SK-N-MC (cell line): ENCODE data around the gene MXD1.

Experiments used
- DNase-seq: peaks from one replicate; pipeline ENCODE4 v3.0.0-alpha.2; 2011; ENCODE audit warnings: low read depth, low spot score
- H3K27ac ChIP-seq: fragments of 200-600 bp; sonication (generic); 2 replicates; pipeline ENCODE4 v1.5.1; 2016; ENCODE audit warnings: mixed run types
- H3K36me3 ChIP-seq: fragments of 200-600 bp; sonication (generic); 2 replicates; pipeline ENCODE4 v1.6.1; 2017; ENCODE audit warnings: antibody characterized with exemption, low read length, mixed read lengths; ENCODE audit not compliant: insufficient read depth
- H3K4me3 ChIP-seq: fragments of 200-600 bp; sonication (generic); 2 replicates; pipeline ENCODE4 v1.5.1; 2016
- H3K9ac ChIP-seq: fragments of 200-600 bp; sonication (generic); 2 replicates; pipeline ENCODE4 v1.8.0; 2017; ENCODE audit warnings: mixed run types, mixed read lengths; ENCODE audit not compliant: insufficient read length
- H3K9me3 ChIP-seq: fragments of 200-600 bp; sonication (generic); 2 replicates; pipeline ENCODE4 v1.6.1; 2017; ENCODE audit warnings: low read depth, mild to moderate bottlenecking, antibody characterized with exemption, low read length, moderate library complexity, mixed read lengths
- EZH2 ChIP-seq: fragments of 200-600 bp; sonication (generic); IDR thresholded peaks from one replicate; pipeline ENCODE4 v1.6.1; 2017; ENCODE audit warnings: antibody characterized with exemption
- FOXP2 ChIP-seq: optimal IDR thresholded peaks from 2 replicates; pipeline ENCODE3; 2011; ENCODE audit warnings: mild to moderate bottlenecking, moderate library complexity; ENCODE audit not compliant: insufficient read depth; ENCODE audit errors: extremely low read length, control extremely low read depth
- POLR2AphosphoS5 ChIP-seq: IDR thresholded peaks from 2 replicates; pipeline ENCODE4 v1.6.1; 2012; ENCODE audit warnings: mild to moderate bottlenecking, low read depth, low read length, borderline replicate concordance

The MXD1 gene

GRCh38 chr2:69926849-69927515 is 12.1 kb downstream of the MXD1 start:
- no peak overlapping the region for H3K4me3 ChIP-seq
- no peak overlapping the region for H3K27ac ChIP-seq
- no peak for TF ChIP-seq POLR2AphosphoS5
- TF ChIP-seq EZH2: no peak
- no peak for TF ChIP-seq FOXP2
- no peak overlapping the region for H3K9ac ChIP-seq
- H3K9me3 ChIP-seq: no peaks in the 10 kb centered on the region
- no peak for DNase-seq
- no peaks in the 10 kb centered on the region for H3K36me3 ChIP-seq

DNA sequence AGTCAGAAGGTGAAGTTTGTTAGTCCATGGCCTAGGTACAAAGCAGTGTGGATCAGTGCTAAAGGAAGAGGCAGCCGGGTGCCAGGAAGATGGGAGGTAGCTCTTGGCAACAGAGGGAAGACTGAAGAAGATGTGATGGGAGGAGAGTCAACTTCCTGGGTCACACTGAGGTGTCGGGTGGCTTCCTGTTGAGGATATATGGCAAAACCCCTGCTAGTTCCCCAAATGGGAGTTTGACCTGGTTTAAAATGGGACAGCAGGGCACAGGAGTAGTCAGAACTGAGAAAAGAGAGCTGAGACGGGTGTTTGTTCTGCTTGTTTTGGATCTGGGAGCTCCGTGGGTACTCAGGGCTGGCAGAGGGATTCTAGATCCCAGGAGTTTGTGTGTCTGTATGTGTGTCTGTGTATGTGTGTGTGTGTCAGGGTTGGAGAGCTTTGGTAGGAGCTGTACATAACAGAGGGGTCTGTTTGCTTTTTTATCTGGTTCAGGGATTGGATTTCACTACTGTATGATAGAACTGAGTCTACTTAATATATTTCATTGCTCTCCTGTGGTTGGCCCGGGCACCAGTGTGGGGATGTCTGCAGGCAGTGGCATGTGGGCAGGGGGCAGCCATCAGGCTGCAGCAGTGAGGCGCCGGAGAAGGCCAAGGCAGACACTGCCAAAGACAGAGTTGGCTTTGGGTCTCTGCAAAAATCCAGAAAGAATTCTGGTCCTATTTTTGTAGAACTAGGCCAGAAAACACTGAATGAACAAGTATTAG is 17.1 kb downstream of the MXD1 start:
- TF ChIP-seq EZH2 (no peak), POLR2AphosphoS5 (no peak), FOXP2 (no peak)
- Histone ChIP-seq H3K4me3 (no peak overlapping the region), H3K36me3 (no peaks in the 10 kb centered on the region), H3K27ac (no peak overlapping the region), H3K9ac (no peak overlapping the region), H3K9me3 (no peaks in the 10 kb centered on the region)
- no peak for DNase-seq

DNA sequence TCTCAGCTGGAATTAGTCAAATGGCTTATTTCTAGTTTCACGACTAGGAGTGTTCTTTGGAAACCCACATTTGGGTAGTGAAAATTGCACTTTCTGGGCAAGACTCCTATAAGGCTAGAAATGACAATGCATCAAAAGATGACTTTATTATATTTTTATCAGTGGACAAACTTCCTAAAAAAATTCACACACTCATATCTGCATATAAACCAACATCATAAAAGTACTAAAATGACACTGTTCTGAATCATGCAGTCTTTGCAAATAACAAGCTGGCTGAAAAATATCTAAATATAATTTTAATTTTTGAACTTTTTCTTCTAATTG is 17.6 kb downstream of the MXD1 start:
- Histone ChIP-seq H3K9me3 (no peaks in the 10 kb centered on the region), H3K27ac (no peak overlapping the region), H3K36me3 (no peaks in the 10 kb centered on the region), H3K9ac (no peak overlapping the region), H3K4me3 (no peak overlapping the region)
- no peak for DNase-seq
- TF ChIP-seq POLR2AphosphoS5: no peak
- no peak for TF ChIP-seq EZH2
- no peak for TF ChIP-seq FOXP2

DNA sequence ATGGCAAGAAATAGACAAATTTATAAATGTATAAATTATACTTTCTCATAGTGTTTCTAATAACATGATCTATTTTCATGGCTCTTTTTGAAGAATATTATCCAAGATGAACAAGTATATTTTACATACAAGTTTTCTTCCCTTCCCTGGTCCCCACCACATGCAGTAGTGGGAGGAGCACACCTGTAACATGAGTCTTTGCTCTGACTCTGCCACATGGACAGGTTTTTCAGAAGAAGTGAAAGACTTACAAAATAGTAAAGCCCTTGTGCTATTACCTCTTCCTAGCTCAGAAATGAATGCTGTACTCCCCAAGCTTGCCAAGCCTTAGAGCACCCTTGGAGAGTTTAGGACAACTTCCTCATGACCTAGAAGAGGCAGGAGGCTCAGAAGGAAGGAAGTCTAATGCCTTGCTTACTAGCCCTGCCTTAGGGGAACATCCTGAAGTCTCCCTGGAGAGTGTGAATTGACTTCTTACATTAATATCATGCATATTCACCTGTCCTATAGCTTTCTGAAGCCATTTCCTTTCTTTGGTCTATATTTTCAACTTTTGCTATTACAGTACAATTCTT is 18.4 kb downstream of the MXD1 start:
- Histone ChIP-seq H3K9ac (no peak overlapping the region), H3K4me3 (no peak overlapping the region), H3K27ac (no peak overlapping the region), H3K9me3 (no peaks in the 10 kb centered on the region), H3K36me3 (no peaks in the 10 kb centered on the region)
- TF ChIP-seq EZH2 (no peak), FOXP2 (no peak), POLR2AphosphoS5 (no peak)
- DNase-seq: no peak

DNA sequence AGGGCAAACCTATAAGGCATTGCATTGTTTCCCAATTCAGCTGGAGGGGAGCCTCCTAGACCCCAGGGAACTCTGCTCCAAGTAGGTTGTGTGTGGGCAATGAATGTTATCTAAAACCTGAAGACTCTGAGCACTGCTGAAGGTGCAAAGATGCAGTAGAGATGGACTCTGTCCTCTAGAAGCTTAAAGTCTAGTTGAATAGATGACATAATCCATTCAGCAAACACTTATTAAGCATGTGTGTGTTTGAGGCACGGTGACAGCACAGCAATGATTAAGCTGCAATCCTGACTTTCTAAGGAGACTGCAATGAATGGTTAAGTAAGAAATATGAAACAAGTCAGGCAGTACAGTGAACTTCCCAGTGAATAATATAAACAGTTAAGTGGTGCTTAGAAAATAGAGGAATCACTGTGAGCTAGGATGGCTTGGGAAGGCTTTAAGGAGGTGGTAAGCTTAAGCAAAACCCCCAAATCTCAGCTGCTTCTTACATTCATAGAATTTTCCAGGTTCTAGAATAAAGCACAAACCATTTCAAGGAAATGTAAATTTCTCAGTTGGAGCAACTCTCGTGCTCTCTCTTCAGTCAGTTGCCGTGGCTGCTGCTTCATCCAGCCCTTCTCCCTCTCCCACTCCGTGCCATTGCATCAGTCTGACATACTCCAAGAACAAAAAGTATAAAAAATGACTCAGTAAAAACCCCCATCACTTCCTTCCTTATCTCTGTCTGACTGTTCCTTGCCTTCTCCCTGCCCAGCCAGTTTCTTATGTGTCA is 19.1 kb downstream of the MXD1 start:
- Histone ChIP-seq H3K9ac (no peak overlapping the region), H3K4me3 (no peak overlapping the region), H3K9me3 (no peaks in the 10 kb centered on the region), H3K36me3 (no peaks in the 10 kb centered on the region), H3K27ac (no peak overlapping the region)
- DNase-seq: no peak
- TF ChIP-seq FOXP2: no peak
- TF ChIP-seq POLR2AphosphoS5: no peak
- no peak for TF ChIP-seq EZH2

DNA sequence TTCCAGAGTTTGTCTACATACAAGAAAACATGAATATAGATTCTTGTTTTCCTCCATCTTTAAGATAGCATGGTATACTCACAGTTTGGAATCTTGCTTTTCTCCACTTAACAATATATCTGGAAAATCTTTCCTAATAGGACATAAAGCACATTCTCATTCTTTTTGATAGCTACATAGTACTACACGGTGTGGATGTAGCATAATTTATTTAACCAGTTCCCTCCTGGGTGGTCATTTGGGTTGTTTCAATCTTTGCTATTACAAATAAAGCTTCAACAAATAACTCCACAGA is 19.7 kb downstream of the MXD1 start:
- H3K36me3 ChIP-seq: no peaks in the 10 kb centered on the region
- DNase-seq: no peak
- H3K9ac ChIP-seq: no peak overlapping the region
- H3K4me3 ChIP-seq: no peak overlapping the region
- no peak for TF ChIP-seq EZH2
- TF ChIP-seq POLR2AphosphoS5: no peak
- TF ChIP-seq FOXP2: no peak
- no peaks in the 10 kb centered on the region for H3K9me3 ChIP-seq
- no peak overlapping the region for H3K27ac ChIP-seq

GRCh38 chr2:69935011-69935410 is 20.1 kb downstream of the MXD1 start:
- Histone ChIP-seq H3K36me3 (no peaks in the 10 kb centered on the region), H3K9ac (no peak overlapping the region), H3K9me3 (no peaks in the 10 kb centered on the region), H3K27ac (no peak overlapping the region), H3K4me3 (no peak overlapping the region)
- no peak for TF ChIP-seq FOXP2
- no peak for TF ChIP-seq POLR2AphosphoS5
- TF ChIP-seq EZH2: no peak
- DNase-seq: no peak

GRCh38 chr2:69936906-69937305 is 22.0 kb downstream of the MXD1 start:
- Histone ChIP-seq H3K36me3 (no peaks in the 10 kb centered on the region), H3K9ac (no peak overlapping the region), H3K9me3 (no peaks in the 10 kb centered on the region), H3K27ac (no peak overlapping the region), H3K4me3 (no peak overlapping the region)
- DNase-seq: no peak
- TF ChIP-seq POLR2AphosphoS5 (no peak), EZH2 (no peak), FOXP2 (no peak)
